Osteocyte (in vitro differentiated cells): ENCODE measurements around the gene AP2A1. TPM values are rescaled to one million over a fixed set of nuclear protein-coding genes. Genes with fewer than 3 reads are reported as not detected.
A peak's percentile ranks its signal among the peaks of the same experiment; 100 is the strongest.

ENCODE experiments used
- DNase-seq: peaks from one replicate; pipeline ENCODE4 v3.0.0; 2021; ENCODE audit warnings: mixed read lengths; ENCODE audit not compliant: unreplicated experiment; ENCODE audit errors: extremely low spot score
- H3K27ac Mint-ChIP-seq: one replicate; pipeline ENCODE4 v1.8.0; 2021; ENCODE audit warnings: mild to moderate bottlenecking, mixed read lengths; ENCODE audit not compliant: unreplicated experiment
- H3K27me3 Mint-ChIP-seq: one replicate; pipeline ENCODE4 v1.8.0; 2021; ENCODE audit warnings: mixed read lengths; ENCODE audit not compliant: unreplicated experiment
- H3K36me3 Mint-ChIP-seq: one replicate; pipeline ENCODE4 v1.8.0; 2021; ENCODE audit warnings: mixed read lengths; ENCODE audit not compliant: unreplicated experiment
- H3K4me1 Mint-ChIP-seq: one replicate; pipeline ENCODE4 v1.8.0; 2021; ENCODE audit warnings: mixed read lengths; ENCODE audit not compliant: unreplicated experiment
- H3K4me3 Mint-ChIP-seq: one replicate; pipeline ENCODE4 v1.8.0; 2021; ENCODE audit warnings: mild to moderate bottlenecking, moderate library complexity, mixed read lengths; ENCODE audit not compliant: unreplicated experiment
- H3K9me3 Mint-ChIP-seq: one replicate; pipeline ENCODE4 v1.8.0; 2021; ENCODE audit warnings: mixed read lengths; ENCODE audit not compliant: unreplicated experiment
- total RNA-seq: library from RNA; stranded (reverse); gene quantifications from 2 replicates; pipeline ENCODE4 v1.2.1, GENCODE V29; 2021
- TF ChIP-seq, protein P1 (sequence below): fragments of 200-600 bp; sonication (generic); IDR thresholded peaks from 2 replicates; pipeline ENCODE4 v1.5.0; 2021; ENCODE audit warnings: antibody characterized with exemption, mild to moderate bottlenecking, moderate library complexity

The AP2A1 gene
- total RNA-seq, 1 donor from 2014 or later, result 133 TPM

GRCh38 chr19:49776371-49776764, 9.6 kb downstream of the AP2A1 start:
- DNase-seq, result no peak
- TF ChIP-seq, protein P1, sequence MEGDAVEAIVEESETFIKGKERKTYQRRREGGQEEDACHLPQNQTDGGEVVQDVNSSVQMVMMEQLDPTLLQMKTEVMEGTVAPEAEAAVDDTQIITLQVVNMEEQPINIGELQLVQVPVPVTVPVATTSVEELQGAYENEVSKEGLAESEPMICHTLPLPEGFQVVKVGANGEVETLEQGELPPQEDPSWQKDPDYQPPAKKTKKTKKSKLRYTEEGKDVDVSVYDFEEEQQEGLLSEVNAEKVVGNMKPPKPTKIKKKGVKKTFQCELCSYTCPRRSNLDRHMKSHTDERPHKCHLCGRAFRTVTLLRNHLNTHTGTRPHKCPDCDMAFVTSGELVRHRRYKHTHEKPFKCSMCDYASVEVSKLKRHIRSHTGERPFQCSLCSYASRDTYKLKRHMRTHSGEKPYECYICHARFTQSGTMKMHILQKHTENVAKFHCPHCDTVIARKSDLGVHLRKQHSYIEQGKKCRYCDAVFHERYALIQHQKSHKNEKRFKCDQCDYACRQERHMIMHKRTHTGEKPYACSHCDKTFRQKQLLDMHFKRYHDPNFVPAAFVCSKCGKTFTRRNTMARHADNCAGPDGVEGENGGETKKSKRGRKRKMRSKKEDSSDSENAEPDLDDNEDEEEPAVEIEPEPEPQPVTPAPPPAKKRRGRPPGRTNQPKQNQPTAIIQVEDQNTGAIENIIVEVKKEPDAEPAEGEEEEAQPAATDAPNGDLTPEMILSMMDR, result no peak
- H3K9me3 Mint-ChIP-seq, result no peaks in the 10 kb centered on the region
- H3K4me3 Mint-ChIP-seq, result no peak overlapping the region
- H3K27ac Mint-ChIP-seq, result no peak overlapping the region
- H3K27me3 Mint-ChIP-seq, result no peaks in the 10 kb centered on the region
- H3K36me3 Mint-ChIP-seq, result peaks cover 19% of the 10 kb centered on the region
- peaks cover 10% of the 10 kb centered on the region for H3K4me1 Mint-ChIP-seq

GRCh38 chr19:49779731-49780555, 13.1 kb downstream of the AP2A1 start:
- Mint-ChIP-seq H3K9me3 (no peaks in the 10 kb centered on the region), H3K4me3 (no peak overlapping the region), H3K27me3 (no peaks in the 10 kb centered on the region), H3K27ac (peak overlapping the region; percentile 17), H3K4me1 (peaks cover 4% of the 10 kb centered on the region), H3K36me3 (peaks cover 31% of the 10 kb centered on the region)
- no peak for DNase-seq
- TF ChIP-seq, protein P1, result no peak

- TF ChIP-seq, protein P1, result no peak
These were observed 14.1 kb downstream of the AP2A1 start for GRCh38 chr19:49780861-49781260.

GRCh38 chr19:49781394-49781793, 14.6 kb downstream of the AP2A1 start:
- H3K9me3 Mint-ChIP-seq, result no peaks in the 10 kb centered on the region
- no peak for DNase-seq
- H3K36me3 Mint-ChIP-seq, result peaks cover 36% of the 10 kb centered on the region
- no peak overlapping the region for H3K27ac Mint-ChIP-seq
- no peaks in the 10 kb centered on the region for H3K27me3 Mint-ChIP-seq
- H3K4me3 Mint-ChIP-seq, result no peak overlapping the region
- H3K4me1 Mint-ChIP-seq, result peaks cover 9% of the 10 kb centered on the region
- TF ChIP-seq, protein P1, result no peak

More at GRCh38 chr19:49780861-49781260, 14.1 kb downstream of the AP2A1 start:
- Mint-ChIP-seq H3K4me1 (peaks cover 4% of the 10 kb centered on the region), H3K4me3 (no peak overlapping the region), H3K36me3 (peaks cover 37% of the 10 kb centered on the region), H3K27me3 (no peaks in the 10 kb centered on the region), H3K9me3 (no peaks in the 10 kb centered on the region), H3K27ac (peak overlapping the region; percentile 17)
- no peak for DNase-seq

- DNase-seq, result no peak
- peaks cover 37% of the 10 kb centered on the region for H3K36me3 Mint-ChIP-seq
- no peaks in the 10 kb centered on the region for H3K27me3 Mint-ChIP-seq
- H3K27ac Mint-ChIP-seq, result no peak overlapping the region
- no peak overlapping the region for H3K4me3 Mint-ChIP-seq
- no peaks in the 10 kb centered on the region for H3K9me3 Mint-ChIP-seq
- TF ChIP-seq, protein P1, result no peak
- H3K4me1 Mint-ChIP-seq, result peaks cover 13% of the 10 kb centered on the region
These were observed 15.7 kb downstream of the AP2A1 start for GRCh38 chr19:49782515-49782914.
